MCF 10A (cell line): Measurements from ENCODE around the gene MYO1E. TPM values are rescaled to one million over a fixed set of nuclear protein-coding genes. Genes with fewer than 3 reads are reported as not detected.
A peak's percentile ranks its signal among the peaks of the same experiment; 100 is the strongest.

Experiments used
- BruUV-seq: library from RNA; stranded (reverse); fragments of 400-500 nt; replicated peaks from 2 replicates; lab custom pipeline; 2021; lab: Mats Ljungman, UMichigan
- CTCF ChIA-PET: fragments of 300-600 bp; sonication (Branson Sonifier 250); formaldehyde crosslinking; extraction: SDS; loops from one replicate; lab custom pipeline; 2021; ENCODE audit warnings: antibody characterized with exemption, inconsistent platforms; lab: Yijun Ruan, JAX
- POLR2A ChIA-PET: fragments of 300-600, 350-650 bp; sonication (Branson Sonifier 250); formaldehyde crosslinking; extraction: SDS; loops from one replicate; lab custom pipeline; 2020; ENCODE audit warnings: antibody characterized with exemption, inconsistent platforms; lab: Yijun Ruan, JAX
- DNase-seq: peaks from one replicate; pipeline ENCODE4 v3.0.0-alpha.2; 2018; ENCODE audit not compliant: unreplicated experiment
- H3K27ac Mint-ChIP-seq: one replicate; pipeline ENCODE4 v1.8.0; 2022; ENCODE audit warnings: mild to moderate bottlenecking, low read depth, mixed read lengths; ENCODE audit not compliant: unreplicated experiment
- H3K27me3 Mint-ChIP-seq: one replicate; pipeline ENCODE4 v1.8.0; 2022; ENCODE audit warnings: mixed read lengths; ENCODE audit not compliant: insufficient read depth, unreplicated experiment
- H3K36me3 Mint-ChIP-seq: one replicate; pipeline ENCODE4 v1.8.0; 2022; ENCODE audit warnings: mild to moderate bottlenecking, moderate library complexity, mixed read lengths; ENCODE audit not compliant: insufficient read depth, unreplicated experiment
- H3K4me1 Mint-ChIP-seq: one replicate; pipeline ENCODE4 v1.8.0; 2022; ENCODE audit warnings: mixed read lengths; ENCODE audit not compliant: insufficient read depth, unreplicated experiment
- H3K4me3 Mint-ChIP-seq: one replicate; pipeline ENCODE4 v1.8.0; 2022; ENCODE audit warnings: mild to moderate bottlenecking, moderate library complexity, mixed read lengths; ENCODE audit not compliant: unreplicated experiment
- H3K9me3 Mint-ChIP-seq: one replicate; pipeline ENCODE4 v1.8.0; 2022; ENCODE audit warnings: mixed read lengths; ENCODE audit not compliant: unreplicated experiment
- intact Hi-C: fragments of 100-400 bp; cut with micrococcal nuclease; formaldehyde crosslinking; loops from 2 replicates; pipeline ENCODE4 v1.14.1; 2022
- total RNA-seq: library from RNA; stranded (reverse); gene quantifications from 2 replicates; pipeline ENCODE4 v1.2.3, GENCODE V29; 2022
- TF ChIP-seq, protein P1 (sequence below): fragments of 200-600 bp; IDR thresholded peaks from one replicate; pipeline ENCODE4 v1.8.0; 2022; ENCODE audit warnings: antibody characterized with exemption, mild to moderate bottlenecking; ENCODE audit not compliant: unreplicated experiment

MYO1E gene
- total RNA-seq, 1 experiment from 2014 or later: 121 TPM

DNA sequence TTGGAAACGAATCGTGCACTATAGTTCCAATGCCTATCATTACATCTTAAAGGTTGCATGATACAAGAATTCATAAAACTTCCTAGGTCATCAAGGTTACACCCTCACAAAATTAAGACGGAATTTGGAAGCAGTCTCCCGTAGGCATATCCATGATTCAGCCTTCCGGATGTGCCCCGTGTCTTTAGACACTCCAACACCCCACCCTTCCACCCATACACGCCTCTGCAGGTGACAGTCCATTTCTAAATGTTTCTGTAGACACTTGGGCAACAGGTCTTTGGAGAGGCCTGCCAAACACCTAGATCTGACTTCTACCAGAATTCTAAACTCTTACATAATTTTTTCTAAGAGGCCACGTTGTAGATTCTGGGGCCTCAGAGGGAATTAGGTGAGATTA, 116.2 kb downstream of the MYO1E start:
- H3K27me3 Mint-ChIP-seq: no peaks in the 10 kb centered on the region
- ChIA-PET CTCF (interaction anchor here (0.6 to 3.1 kb wide), 7 partner anchors 9 to 272 kb away, joined by 3 to 26 read pairs (median 3); no protein-coding TSS in a partner anchor), POLR2A (interaction anchor here (0.7 to 2.0 kb wide), 8 partner anchors 10 to 116 kb away, joined by 3 to 6 read pairs (median 4); partner anchors contain the start of gene MYO1E)
- no peaks in the 10 kb centered on the region for H3K9me3 Mint-ChIP-seq
- intact Hi-C loops: no loop called here
- H3K4me1 Mint-ChIP-seq: peaks cover 6% of the 10 kb centered on the region
- H3K36me3 Mint-ChIP-seq: peaks cover 39% of the 10 kb centered on the region
- no TSS peak for BruUV-seq
- H3K4me3 Mint-ChIP-seq: no peak overlapping the region
- DNase-seq: peak; percentile 77
- no peak overlapping the region for H3K27ac Mint-ChIP-seq
- TF ChIP-seq, protein P1, sequence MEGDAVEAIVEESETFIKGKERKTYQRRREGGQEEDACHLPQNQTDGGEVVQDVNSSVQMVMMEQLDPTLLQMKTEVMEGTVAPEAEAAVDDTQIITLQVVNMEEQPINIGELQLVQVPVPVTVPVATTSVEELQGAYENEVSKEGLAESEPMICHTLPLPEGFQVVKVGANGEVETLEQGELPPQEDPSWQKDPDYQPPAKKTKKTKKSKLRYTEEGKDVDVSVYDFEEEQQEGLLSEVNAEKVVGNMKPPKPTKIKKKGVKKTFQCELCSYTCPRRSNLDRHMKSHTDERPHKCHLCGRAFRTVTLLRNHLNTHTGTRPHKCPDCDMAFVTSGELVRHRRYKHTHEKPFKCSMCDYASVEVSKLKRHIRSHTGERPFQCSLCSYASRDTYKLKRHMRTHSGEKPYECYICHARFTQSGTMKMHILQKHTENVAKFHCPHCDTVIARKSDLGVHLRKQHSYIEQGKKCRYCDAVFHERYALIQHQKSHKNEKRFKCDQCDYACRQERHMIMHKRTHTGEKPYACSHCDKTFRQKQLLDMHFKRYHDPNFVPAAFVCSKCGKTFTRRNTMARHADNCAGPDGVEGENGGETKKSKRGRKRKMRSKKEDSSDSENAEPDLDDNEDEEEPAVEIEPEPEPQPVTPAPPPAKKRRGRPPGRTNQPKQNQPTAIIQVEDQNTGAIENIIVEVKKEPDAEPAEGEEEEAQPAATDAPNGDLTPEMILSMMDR: no peak

DNA sequence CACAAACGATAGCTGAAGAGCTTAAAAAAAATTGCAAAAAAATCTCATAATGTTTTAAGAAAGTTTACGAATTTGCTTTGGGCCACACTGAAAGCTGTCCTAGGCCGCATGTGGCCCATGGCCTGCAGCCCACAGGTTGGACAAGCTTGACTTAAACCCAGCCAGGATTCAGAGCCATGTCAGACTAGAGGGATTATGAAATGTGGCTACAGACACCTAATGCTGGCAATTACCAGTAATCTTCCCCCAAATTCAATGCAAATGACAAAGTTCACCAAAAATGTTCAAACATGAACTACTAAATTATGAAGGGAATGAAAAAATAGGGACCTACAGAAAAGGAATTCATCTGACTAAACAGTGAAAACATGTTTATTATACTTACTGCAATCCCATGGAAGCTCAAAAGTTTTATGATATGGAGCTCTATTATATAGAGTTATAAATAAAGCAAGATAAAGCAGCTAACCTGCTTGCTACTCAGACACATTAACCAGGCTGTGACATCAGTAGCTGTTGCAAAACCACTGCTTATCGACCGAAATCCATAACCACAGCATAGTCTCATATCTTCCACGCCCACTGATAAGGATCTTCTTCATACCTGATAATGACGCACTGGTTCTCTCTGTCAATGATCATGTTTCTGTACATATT, 116.9 kb downstream of the MYO1E start:
- no peak overlapping the region for H3K4me3 Mint-ChIP-seq
- peaks cover 10% of the 10 kb centered on the region for H3K4me1 Mint-ChIP-seq
- no peak for DNase-seq

DNA sequence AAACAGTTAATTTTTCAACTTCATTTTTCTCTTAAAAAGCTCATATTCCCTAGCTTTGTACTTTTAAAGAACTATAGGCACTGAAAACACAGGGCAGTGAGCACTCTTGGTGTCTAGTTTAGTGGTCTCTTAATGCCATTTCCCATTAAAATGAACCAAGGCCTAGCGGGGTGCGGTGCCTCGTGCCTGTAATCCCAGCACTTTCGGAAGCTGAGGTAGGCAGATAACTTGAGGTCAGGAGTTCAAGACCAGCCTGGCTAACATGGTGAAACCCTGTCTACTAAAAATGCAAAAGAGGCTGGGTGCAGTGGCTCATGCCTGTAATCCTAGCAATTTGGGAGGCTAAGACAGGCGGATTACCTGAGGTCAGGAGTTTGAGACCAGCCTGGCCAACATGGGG, 120.5 kb downstream of the MYO1E start:
- no peak overlapping the region for H3K27ac Mint-ChIP-seq
- no TSS peak for BruUV-seq
- no peak overlapping the region for H3K4me3 Mint-ChIP-seq
- TF ChIP-seq, protein P1: no peak
- no peak for DNase-seq
- intact Hi-C loops: no loop called here
- H3K4me1 Mint-ChIP-seq: peaks cover 10% of the 10 kb centered on the region
- ChIA-PET POLR2A (interaction anchor here (0.6 kb wide), 1 partner anchor 90 kb away, joined by 3 read pairs; no protein-coding TSS in a partner anchor), CTCF (interaction anchor here (0.7 kb wide), 1 partner anchor 147 kb away, joined by 3 read pairs; no protein-coding TSS in a partner anchor)
- no peaks in the 10 kb centered on the region for H3K9me3 Mint-ChIP-seq
- H3K27me3 Mint-ChIP-seq: no peaks in the 10 kb centered on the region
- peaks cover 41% of the 10 kb centered on the region for H3K36me3 Mint-ChIP-seq

More for the DNA sequence above, 116.9 kb downstream of the MYO1E start:
- ChIA-PET CTCF (interaction anchor here (0.9 to 3.1 kb wide), 2 partner anchors 9 to 104 kb away, joined by 3 to 26 read pairs; no protein-coding TSS in a partner anchor), POLR2A (interaction anchor here (0.9 to 2.0 kb wide), 4 partner anchors 10 to 43 kb away, joined by 3 to 6 read pairs (median 4); no protein-coding TSS in a partner anchor)
- intact Hi-C loops: no loop called here
- TF ChIP-seq, protein P1: no peak
- peaks cover 39% of the 10 kb centered on the region for H3K36me3 Mint-ChIP-seq
- H3K27me3 Mint-ChIP-seq: no peaks in the 10 kb centered on the region
- H3K27ac Mint-ChIP-seq: no peak overlapping the region
- no peaks in the 10 kb centered on the region for H3K9me3 Mint-ChIP-seq
- BruUV-seq: TSS peak; percentile 5

DNA sequence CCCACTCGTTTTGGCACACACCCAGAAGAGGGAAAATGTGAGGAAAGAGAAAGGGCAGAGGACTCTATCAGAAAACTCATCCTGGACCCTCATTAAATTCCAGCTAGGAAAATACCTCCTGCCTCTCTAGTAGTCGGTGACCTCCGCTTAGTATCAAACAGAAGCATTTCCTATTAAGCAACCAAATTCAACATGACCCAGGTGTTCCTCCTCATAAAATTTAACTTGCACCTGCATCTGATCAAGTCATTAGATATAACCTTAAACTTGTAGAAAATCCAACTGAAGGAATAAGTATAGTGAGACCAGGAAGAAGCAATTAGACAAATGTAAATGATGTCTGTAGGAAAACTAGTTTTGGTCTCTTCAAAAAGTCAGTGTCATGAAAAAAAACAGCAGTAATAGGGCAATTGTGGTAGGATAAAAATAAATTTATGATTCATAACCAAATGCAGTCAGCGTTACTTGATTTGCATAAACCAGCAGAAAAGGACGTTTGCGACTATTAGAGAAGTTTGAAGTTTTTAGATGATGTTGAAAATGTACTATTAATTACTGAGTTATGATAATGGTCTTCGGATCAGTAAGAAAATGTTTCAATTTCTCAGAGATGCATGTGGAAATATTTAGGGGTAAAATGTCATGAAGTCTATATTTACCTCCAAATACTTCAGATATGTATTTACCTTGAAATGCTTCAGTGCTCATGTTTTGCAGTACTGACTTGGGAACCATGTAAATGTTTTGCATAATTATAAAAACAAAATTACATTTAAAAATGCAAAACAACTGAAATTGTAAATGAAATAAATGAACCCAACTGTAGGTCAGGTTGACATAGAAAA, 121.4 kb downstream of the MYO1E start:
- no peaks in the 10 kb centered on the region for H3K9me3 Mint-ChIP-seq
- intact Hi-C loops: no loop called here
- H3K4me1 Mint-ChIP-seq: peaks cover 5% of the 10 kb centered on the region
- CTCF ChIA-PET: no interaction called here
- BruUV-seq: no TSS peak
- POLR2A ChIA-PET: interaction anchor here (0.7 kb wide), 1 partner anchor 82 kb away, joined by 3 read pairs; no protein-coding TSS in a partner anchor
- TF ChIP-seq, protein P1: no peak
- no peaks in the 10 kb centered on the region for H3K27me3 Mint-ChIP-seq
- H3K4me3 Mint-ChIP-seq: no peak overlapping the region
- H3K36me3 Mint-ChIP-seq: peaks cover 40% of the 10 kb centered on the region
- DNase-seq: no peak
- no peak overlapping the region for H3K27ac Mint-ChIP-seq
